Measurements from ENCODE around the gene C2CD4B. TPM values are rescaled to one million over a fixed set of nuclear protein-coding genes. Genes with fewer than 3 reads are reported as not detected.
A peak's percentile ranks its signal among the peaks of the same experiment; 100 is the strongest.

Gene C2CD4B, protein sequence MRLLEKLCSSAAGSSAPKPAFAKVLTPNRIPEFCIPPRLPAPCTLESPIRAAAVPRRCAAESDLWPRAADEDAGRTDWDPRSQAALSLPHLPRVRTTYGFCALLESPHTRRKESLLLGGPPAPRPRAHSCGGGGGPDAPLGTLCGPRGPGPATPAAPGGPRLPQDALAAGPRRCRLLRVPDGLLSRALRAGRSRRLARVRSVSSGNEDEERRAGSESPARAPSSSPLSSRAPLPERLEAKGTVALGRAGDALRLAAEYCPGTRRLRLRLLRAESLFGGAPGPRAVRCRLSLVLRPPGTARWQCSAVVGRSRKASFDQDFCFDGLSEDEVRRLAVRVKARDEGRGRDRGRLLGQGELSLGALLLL
- total RNA-seq: not detected

- POLR2A ChIA-PET: no interaction called here
- no peaks in the 10 kb centered on the region for H3K9me3 Mint-ChIP-seq
- peak; percentile 43 for DNase-seq
- no peaks in the 10 kb centered on the region for H3K36me3 Mint-ChIP-seq
- H3K27me3 Mint-ChIP-seq: peaks cover 70% of the 10 kb centered on the region
- peak; percentile 69 for ATAC-seq (ENCODE audit: low read depth)
- H3K27ac Mint-ChIP-seq: no peak within 1 kb of the TSS
- H3K4me1 Mint-ChIP-seq: peaks cover 6% of the 10 kb centered on the region
- H3K4me3 Mint-ChIP-seq: peak within 1 kb of the TSS; percentile 80
Observed at GRCh38 chr15:62165104-62165792, at the start of gene C2CD4B. TSS of gene C2CD4B (minus strand) at chr15:62165285. CDS start at chr15:62164984, 301 bp downstream.

DNA sequence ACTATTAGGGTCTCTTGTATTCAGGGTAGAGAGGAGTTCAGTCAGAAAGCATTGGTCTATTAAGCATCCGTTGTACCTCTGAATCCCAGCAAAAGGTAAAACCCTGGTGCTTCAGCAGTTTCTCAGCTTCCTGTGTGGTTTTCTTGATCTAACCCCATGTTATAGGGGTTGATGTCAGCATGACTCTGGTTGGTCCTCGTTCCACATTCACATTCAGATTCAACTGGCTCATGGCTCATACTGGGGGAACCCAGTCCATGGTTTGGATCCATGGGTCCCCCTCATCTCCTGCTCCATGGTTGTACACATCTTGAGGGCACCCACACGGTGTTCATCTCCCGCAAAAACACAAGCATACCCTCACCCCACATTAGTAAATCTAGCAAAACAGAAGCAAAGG lies 47.7 kb upstream of the C2CD4B start:
- Mint-ChIP-seq H3K9me3 (peaks cover 12% of the 10 kb centered on the region), H3K27me3 (peaks cover 12% of the 10 kb centered on the region), H3K36me3 (peaks cover 3% of the 10 kb centered on the region), H3K4me1 (peaks cover 9% of the 10 kb centered on the region), H3K4me3 (no peak overlapping the region), H3K27ac (peak overlapping the region; percentile 22)
- DNase-seq: no peak
- ATAC-seq (ENCODE audit: low read depth): peak; percentile 74
- POLR2A ChIA-PET: no interaction called here

DNA sequence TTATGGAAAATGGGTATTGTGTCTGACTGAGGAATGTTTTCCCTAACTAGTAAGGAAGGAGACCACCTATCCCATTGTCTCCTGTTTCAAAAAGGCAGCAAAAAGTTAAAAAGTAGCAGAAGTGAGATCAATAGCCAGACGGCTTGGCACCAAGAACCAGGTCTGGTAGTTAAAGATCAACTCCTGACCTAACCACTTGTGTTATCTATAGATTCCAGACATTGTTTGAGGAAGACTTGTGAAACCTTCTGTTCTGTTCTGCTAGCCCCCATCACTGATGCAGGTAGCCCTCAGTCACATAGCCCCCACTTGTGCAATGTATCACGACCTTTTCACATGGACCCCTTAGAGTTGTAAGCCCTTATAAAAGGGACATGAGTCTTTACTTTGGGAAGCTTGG lies 46.3 kb upstream of the C2CD4B start:
- Mint-ChIP-seq H3K4me3 (no peak overlapping the region), H3K27ac (no peak overlapping the region), H3K27me3 (peaks cover 12% of the 10 kb centered on the region), H3K9me3 (peaks cover 8% of the 10 kb centered on the region), H3K4me1 (peaks cover 9% of the 10 kb centered on the region), H3K36me3 (no peaks in the 10 kb centered on the region)
- POLR2A ChIA-PET: no interaction called here
- DNase-seq: no peak
- no peak for ATAC-seq (ENCODE audit: low read depth)

GRCh38 chr15:62209821-62210220 lies 44.7 kb upstream of the C2CD4B start:
- Mint-ChIP-seq H3K27ac (no peak overlapping the region), H3K27me3 (peaks cover 16% of the 10 kb centered on the region), H3K9me3 (peaks cover 4% of the 10 kb centered on the region), H3K4me3 (no peak overlapping the region), H3K4me1 (peaks cover 9% of the 10 kb centered on the region), H3K36me3 (no peaks in the 10 kb centered on the region)
- DNase-seq (no peak), ATAC-seq (ENCODE audit: low read depth) (no peak)
- POLR2A ChIA-PET: no interaction called here

DNA sequence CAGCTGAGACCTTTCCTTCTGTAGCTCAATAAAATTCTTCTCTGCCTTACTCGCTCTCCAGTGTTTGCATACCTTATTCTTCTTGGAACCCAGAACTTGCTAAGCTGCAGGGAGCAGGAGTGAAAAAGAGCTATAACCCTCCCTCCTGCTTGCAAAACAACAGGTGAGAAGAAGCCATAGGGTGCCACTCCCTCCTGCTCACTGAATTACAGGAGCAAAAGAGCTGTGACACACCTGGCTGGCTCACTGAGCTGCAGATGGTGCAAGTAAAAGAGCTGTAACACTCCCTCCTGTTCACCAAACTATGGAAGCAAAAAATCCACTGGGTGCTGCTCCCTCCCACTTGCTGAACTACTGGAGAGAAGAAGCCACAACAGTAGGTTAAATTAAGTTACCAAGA lies 44.2 kb upstream of the C2CD4B start:
- no peak overlapping the region for H3K4me3 Mint-ChIP-seq
- H3K36me3 Mint-ChIP-seq: no peaks in the 10 kb centered on the region
- ATAC-seq (ENCODE audit: low read depth) (no peak), DNase-seq (no peak)
- no peak overlapping the region for H3K27ac Mint-ChIP-seq
- POLR2A ChIA-PET: no interaction called here
- H3K9me3 Mint-ChIP-seq: peaks cover 4% of the 10 kb centered on the region
- H3K27me3 Mint-ChIP-seq: peaks cover 16% of the 10 kb centered on the region
- peaks cover 9% of the 10 kb centered on the region for H3K4me1 Mint-ChIP-seq

DNA sequence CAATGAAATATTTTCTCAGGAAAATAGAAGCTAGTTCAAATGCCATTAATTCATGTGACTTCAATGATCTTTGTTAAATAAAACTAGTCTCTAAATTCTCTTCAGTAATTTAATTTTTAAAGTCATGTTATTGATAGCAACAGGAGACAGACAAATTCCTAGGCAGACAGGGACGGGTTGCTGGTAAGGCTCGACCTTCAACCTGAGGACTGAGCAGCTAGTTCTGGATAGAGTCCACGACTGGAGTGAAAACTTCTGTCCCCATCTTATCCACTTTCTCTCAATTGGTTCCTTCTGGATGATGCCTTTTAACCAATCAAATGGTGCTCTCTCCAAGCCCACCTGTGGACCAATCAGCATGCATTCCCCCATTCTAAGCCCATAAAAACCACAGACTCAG lies 43.8 kb upstream of the C2CD4B start:
- peaks cover 4% of the 10 kb centered on the region for H3K9me3 Mint-ChIP-seq
- DNase-seq: no peak
- POLR2A ChIA-PET: no interaction called here
- no peaks in the 10 kb centered on the region for H3K36me3 Mint-ChIP-seq
- no peak overlapping the region for H3K4me3 Mint-ChIP-seq
- H3K27ac Mint-ChIP-seq: no peak overlapping the region
- no peak for ATAC-seq (ENCODE audit: low read depth)
- H3K4me1 Mint-ChIP-seq: peaks cover 9% of the 10 kb centered on the region
- H3K27me3 Mint-ChIP-seq: peaks cover 19% of the 10 kb centered on the region

- no peak overlapping the region for H3K4me3 Mint-ChIP-seq
- H3K4me1 Mint-ChIP-seq: peaks cover 9% of the 10 kb centered on the region
- H3K27ac Mint-ChIP-seq: no peak overlapping the region
- peaks cover 4% of the 10 kb centered on the region for H3K9me3 Mint-ChIP-seq
- POLR2A ChIA-PET: no interaction called here
- H3K27me3 Mint-ChIP-seq: peaks cover 21% of the 10 kb centered on the region
- H3K36me3 Mint-ChIP-seq: no peaks in the 10 kb centered on the region
- no peak for DNase-seq
- ATAC-seq (ENCODE audit: low read depth): no peak
Observed at GRCh38 chr15:62208367-62208766, 43.3 kb upstream of the C2CD4B start.

GRCh38 chr15:62190675-62191074 lies 25.6 kb upstream of the C2CD4B start:
- Mint-ChIP-seq H3K36me3 (no peaks in the 10 kb centered on the region), H3K27ac (no peak overlapping the region), H3K27me3 (peaks cover 28% of the 10 kb centered on the region), H3K4me1 (peaks cover 2% of the 10 kb centered on the region), H3K4me3 (no peak overlapping the region), H3K9me3 (no peaks in the 10 kb centered on the region)
- ATAC-seq (ENCODE audit: low read depth) (no peak), DNase-seq (no peak)
- POLR2A ChIA-PET: no interaction called here

GRCh38 chr15:62190274-62190673 lies 25.2 kb upstream of the C2CD4B start:
- POLR2A ChIA-PET: no interaction called here
- H3K27ac Mint-ChIP-seq: no peak overlapping the region
- peaks cover 31% of the 10 kb centered on the region for H3K27me3 Mint-ChIP-seq
- DNase-seq (no peak), ATAC-seq (ENCODE audit: low read depth) (no peak)
- peaks cover 2% of the 10 kb centered on the region for H3K4me1 Mint-ChIP-seq
- no peaks in the 10 kb centered on the region for H3K36me3 Mint-ChIP-seq
- H3K4me3 Mint-ChIP-seq: no peak overlapping the region
- H3K9me3 Mint-ChIP-seq: no peaks in the 10 kb centered on the region

- H3K4me1 Mint-ChIP-seq: peaks cover 2% of the 10 kb centered on the region
- H3K27me3 Mint-ChIP-seq: peaks cover 27% of the 10 kb centered on the region
Observed at GRCh38 chr15:62188744-62189143, 23.7 kb upstream of the C2CD4B start.

GRCh38 chr15:62187910-62188309 lies 22.8 kb upstream of the C2CD4B start:
- no peak for DNase-seq
- no peak overlapping the region for H3K4me3 Mint-ChIP-seq
- no peaks in the 10 kb centered on the region for H3K36me3 Mint-ChIP-seq
- no peaks in the 10 kb centered on the region for H3K9me3 Mint-ChIP-seq
- H3K27me3 Mint-ChIP-seq: peaks cover 20% of the 10 kb centered on the region
- no peaks in the 10 kb centered on the region for H3K4me1 Mint-ChIP-seq
- H3K27ac Mint-ChIP-seq: no peak overlapping the region
- POLR2A ChIA-PET: no interaction called here
- no peak for ATAC-seq (ENCODE audit: low read depth)

More at GRCh38 chr15:62188744-62189143, 23.7 kb upstream of the C2CD4B start:
- H3K9me3 Mint-ChIP-seq: no peaks in the 10 kb centered on the region
- H3K27ac Mint-ChIP-seq: no peak overlapping the region
- H3K4me3 Mint-ChIP-seq: no peak overlapping the region
- DNase-seq: no peak
- H3K36me3 Mint-ChIP-seq: no peaks in the 10 kb centered on the region
- ATAC-seq (ENCODE audit: low read depth): no peak
- POLR2A ChIA-PET: no interaction called here

DNA sequence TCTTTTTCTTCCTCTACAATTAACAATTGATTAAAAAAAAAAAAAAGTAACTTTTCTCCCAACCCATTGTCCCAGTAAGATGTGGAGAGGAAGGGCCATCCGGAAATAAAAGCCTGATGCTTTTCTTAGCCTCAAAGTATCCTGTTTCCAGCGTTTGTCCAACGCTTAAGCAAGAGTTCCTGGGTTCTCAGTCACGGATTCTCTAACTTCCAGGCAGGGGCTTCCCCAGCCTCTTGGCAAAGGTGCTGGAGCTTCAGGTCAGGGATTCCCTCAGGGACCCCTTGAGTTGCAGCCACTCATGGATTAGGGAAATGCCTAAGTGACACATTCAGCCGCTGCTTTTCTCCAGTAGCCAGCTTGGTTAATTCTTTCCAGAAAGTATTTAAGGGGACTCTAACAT lies 22.3 kb upstream of the C2CD4B start:
- H3K4me3 Mint-ChIP-seq: no peak overlapping the region
- POLR2A ChIA-PET: no interaction called here
- no peaks in the 10 kb centered on the region for H3K4me1 Mint-ChIP-seq
- H3K36me3 Mint-ChIP-seq: no peaks in the 10 kb centered on the region
- ATAC-seq (ENCODE audit: low read depth) (no peak), DNase-seq (no peak)
- H3K9me3 Mint-ChIP-seq: no peaks in the 10 kb centered on the region
- no peak overlapping the region for H3K27ac Mint-ChIP-seq
- H3K27me3 Mint-ChIP-seq: peaks cover 19% of the 10 kb centered on the region

GRCh38 chr15:62186578-62186977 lies 21.5 kb upstream of the C2CD4B start:
- DNase-seq: no peak
- ATAC-seq (ENCODE audit: low read depth): no peak
- H3K27ac Mint-ChIP-seq: no peak overlapping the region
- H3K4me3 Mint-ChIP-seq: no peak overlapping the region
- H3K4me1 Mint-ChIP-seq: no peaks in the 10 kb centered on the region
- no peaks in the 10 kb centered on the region for H3K9me3 Mint-ChIP-seq
- POLR2A ChIA-PET: no interaction called here
- no peaks in the 10 kb centered on the region for H3K36me3 Mint-ChIP-seq
- peaks cover 19% of the 10 kb centered on the region for H3K27me3 Mint-ChIP-seq

GRCh38 chr15:62183130-62183529 lies 18.0 kb upstream of the C2CD4B start:
- POLR2A ChIA-PET: no interaction called here

More at GRCh38 chr15:62183130-62183529, 18.0 kb upstream of the C2CD4B start:
- Mint-ChIP-seq H3K9me3 (peaks cover 1% of the 10 kb centered on the region), H3K4me3 (no peak overlapping the region), H3K4me1 (no peaks in the 10 kb centered on the region), H3K27me3 (peaks cover 22% of the 10 kb centered on the region), H3K36me3 (no peaks in the 10 kb centered on the region), H3K27ac (no peak overlapping the region)
- ATAC-seq (ENCODE audit: low read depth) (no peak), DNase-seq (no peak)

All from activated naive CD8-positive, alpha-beta T cell treated with anti-CD3 and anti-CD28 coated beads, Interleukin-2, amount 10 ng/mL, durations not matched to agents 7 days and 5 days (primary cell).